ENCODE results near the gene HBS1L.
A peak's percentile ranks its signal among the peaks of the same experiment; 100 is the strongest.
"Not testable (repeated sequence)": the region's sequence is repeated elsewhere in the genome, so short reads cannot be mapped to it uniquely, and the experiment has no call there.

Gene HBS1L

DNA sequence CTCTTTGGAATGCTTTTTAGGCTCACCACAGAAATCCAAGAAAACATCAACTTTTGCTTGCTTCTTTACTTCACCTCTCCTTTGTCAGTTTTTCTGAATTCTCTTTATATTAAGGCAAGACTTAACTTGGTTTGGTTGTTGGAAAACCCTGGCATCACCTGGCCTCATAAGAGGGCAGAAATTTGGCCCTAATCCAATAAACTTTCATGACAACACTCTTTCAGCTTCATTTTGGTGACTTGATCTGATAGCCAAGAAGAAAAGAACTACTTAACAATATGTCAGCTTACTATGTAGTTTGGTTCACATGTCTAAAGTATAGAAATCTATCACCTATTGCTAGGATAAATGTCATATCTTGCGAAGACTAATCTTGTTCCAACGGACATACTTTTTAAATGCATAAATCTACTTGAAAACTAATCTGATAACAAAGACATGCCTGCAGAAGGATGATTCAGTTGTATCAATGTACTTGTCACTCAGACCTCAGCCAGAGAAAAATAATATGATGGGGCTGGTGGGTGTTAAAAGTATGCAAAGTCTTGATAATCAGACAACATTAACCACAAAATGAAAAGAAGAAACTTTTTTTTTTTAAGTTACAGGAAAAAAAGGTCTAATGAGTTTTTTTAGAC lies 19.3 kb upstream of the HBS1L start:
- DNase-seq: no peak

DNA sequence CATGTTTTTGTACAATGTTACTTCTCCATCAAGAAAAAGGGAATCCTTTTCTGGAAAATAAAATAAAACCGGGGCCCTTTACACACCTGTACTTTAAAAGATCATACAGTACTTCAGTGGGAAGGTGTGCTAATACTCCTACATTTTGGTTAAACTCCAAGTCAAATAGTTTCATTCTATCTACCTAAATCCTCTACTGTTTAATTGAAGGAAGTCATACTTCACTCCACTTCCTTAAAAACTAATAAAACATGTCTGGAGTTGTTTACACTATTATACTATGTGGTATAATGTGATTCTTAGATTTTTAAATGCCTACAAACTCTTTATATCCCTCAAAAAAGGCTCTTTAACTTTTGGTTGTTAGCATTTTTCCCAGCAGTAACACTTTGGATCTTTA lies 18.6 kb upstream of the HBS1L start:
- DNase-seq: no peak

DNA sequence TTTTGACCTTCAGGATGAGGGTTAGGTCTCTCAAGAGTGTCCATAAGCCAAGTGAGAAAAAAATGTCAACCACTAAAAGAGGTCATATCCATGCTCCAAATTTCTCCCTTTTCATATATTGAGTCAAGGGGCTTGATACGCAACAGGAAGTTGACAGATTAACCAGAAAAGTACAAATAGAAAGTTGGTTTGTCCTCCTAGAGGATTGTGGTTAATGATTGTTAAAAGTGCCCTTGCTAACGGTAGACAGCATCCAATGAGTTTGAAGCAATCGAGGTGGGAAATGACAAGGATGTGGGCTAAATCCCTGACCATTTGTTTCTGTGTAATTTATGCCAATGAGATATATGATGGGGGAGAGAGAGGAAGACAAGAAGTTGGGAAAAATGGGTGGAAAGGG lies 18.1 kb upstream of the HBS1L start:
- DNase-seq: no peak

DNA sequence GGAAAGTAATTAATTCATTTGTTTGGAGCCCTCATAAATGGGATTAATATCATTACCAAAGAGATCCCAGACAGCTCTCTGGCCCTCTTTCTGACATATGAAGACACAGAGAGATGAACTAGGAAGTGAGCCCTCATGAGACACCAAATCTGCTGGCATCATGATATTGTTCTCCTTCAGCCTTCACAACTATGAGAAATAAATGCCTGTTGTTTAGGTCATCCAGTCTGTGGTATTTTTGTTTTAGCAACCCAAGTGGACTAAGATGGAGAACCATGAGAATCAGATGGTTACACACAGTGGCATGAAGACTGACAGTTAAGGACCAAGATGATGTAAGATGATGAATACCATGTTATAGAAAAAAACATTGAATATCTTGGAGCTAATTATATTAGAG lies 16.9 kb upstream of the HBS1L start:
- DNase-seq: no peak

DNA sequence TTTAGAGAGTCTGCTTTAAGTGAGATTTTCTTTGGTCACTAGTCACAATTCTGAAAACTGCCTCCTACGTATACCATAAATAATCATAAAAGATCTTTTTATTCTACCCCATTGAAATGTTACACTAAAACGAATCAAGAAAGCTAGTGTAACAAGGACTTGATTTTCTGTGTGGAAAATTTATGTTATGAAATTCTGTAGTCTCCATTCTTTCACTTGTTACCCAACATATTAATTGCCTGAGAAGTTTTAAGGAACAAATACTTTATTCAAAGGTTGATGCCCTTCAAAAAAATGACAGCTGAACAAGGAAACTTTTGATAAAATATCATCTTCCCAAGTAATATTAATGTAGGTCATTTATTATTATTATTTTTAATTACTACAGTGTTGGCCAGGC lies 13.3 kb upstream of the HBS1L start:
- DNase-seq: no peak

DNA sequence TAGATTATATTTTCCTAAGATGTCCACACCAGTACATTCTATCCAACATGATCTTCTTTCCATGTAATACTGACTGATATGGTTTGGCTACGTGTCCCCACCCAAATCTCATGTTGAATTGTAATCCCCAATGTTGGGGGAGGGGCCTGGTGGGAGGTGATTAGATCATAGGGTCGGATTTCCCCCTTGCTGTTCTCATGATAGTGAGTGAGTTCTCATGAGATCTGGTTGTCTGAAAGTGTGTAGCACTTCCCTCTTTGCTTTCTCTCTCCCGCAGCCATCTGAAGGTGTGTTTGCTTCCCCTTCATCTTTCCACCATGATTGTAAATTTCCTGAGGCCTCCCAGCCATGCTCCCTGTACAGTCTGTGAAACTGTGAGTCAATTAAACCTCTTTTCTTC lies 12.2 kb upstream of the HBS1L start:
- peak; percentile 14 to 47 for DNase-seq

DNA sequence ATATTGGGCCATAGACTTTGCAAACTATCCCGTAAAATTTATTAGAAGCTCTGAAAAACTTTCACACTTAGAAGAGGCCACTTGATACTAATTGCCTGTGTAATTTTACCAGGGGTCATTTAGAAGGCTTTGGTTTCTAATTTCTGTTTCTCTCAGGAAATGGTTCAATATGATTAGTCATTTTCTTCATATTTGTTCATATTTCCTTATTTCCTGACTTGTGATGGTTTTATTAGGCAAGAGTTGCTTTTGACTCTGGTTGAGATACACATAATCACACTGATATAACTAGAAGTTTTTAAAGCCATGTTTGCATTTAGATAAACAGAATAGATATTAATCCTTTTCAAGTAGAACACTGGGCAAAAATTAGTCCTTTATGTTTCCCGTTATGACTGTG lies 11.8 kb upstream of the HBS1L start:
- DNase-seq: no peak

DNA sequence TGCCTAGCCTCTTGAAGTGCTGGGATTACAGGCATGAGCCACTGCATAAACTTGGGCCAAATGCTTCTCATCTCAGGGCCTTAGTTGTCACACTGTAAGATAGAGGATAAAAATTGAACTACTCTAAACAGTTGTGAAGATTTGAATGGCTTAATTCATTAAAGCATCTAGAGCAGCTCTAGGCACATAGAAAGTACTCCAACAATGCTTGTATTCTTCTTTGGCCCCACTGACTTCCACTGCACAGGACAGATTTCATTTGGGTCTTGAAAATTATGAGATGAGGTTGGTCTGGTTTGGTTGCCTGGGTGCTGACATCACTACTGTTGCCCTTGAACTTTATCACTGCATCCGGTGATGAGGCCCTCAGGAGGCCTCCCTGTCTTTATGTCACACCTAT lies 10.0 kb upstream of the HBS1L start:
- DNase-seq: no peak

DNA sequence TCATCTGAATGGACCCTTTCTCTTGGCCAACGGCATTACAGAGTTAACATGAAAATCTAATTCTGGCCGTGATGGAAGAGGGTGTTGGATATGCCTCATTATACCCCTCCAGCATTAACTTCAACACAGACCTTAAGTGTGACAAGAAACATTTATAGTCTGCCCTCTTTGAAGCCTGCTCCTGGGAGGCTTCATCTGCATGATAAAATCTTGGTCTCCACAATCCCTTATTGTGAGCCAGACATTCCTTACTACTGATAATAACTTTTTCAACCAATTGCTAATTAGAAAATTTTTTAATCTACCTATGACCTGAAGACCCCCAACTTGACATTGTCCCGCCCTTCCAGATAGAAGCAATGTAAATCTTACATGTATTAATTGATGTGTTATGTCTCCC lies 9.3 kb upstream of the HBS1L start:
- no peak for DNase-seq

DNA sequence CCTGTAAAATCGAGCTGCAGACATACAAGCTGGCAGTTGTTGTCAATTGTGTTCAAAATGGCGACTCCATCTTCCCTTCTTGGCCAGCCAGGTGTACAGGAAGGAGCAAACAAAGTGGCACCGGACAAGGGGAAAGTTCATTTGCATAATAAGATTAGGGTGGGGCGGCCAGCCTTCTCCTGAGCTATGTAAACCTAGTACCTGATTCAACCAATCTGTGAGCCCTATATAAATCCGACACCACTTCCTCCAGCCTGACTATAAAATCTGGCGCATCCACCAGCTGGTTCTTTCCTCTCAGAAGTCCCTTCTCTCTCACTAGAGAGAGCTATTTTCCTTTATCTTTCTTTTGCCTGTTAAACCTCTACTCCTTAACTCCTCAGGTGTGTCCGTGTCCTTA lies 8.1 kb upstream of the HBS1L start:
- no peak for DNase-seq

DNA sequence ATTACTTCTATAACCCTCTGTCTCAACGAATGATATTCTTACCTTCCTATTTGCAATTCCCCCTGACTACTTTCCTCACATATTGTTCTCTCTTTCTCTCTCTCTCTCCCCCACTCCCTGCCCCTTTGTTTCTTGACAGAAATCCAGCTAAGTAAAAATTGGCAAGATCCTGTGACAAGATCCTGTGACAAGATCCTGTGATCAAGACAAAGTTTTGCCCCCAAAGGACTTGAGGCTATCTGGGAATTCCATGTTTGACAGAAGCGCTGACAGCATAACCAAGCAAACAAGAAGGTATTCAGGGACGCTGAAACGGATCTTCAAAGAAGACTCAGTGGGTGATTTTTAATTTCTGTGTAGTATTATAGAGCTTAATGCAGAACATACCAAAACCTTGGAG lies 5.5 kb upstream of the HBS1L start:
- DNase-seq: no peak

DNA sequence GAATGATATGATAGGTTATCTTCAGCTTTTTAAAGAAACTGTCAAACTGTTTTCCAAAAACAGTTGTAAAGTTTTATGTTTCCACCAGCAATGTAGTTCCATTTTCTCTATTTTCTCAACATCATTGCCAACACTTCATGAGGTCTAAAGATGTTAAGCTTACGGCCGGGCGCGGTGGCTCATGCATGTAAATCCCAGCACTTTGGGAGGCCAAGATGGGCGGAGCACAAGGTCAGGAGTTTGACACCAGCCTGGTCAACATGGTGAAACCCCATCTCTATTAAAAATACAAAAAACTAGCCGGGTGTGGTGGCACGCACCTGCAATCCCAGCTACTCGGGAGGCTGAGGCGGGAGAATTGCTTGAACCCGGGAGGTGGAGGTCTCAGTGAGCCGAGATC lies 3.7 kb upstream of the HBS1L start:
- not testable (repeated sequence) for DNase-seq

DNA sequence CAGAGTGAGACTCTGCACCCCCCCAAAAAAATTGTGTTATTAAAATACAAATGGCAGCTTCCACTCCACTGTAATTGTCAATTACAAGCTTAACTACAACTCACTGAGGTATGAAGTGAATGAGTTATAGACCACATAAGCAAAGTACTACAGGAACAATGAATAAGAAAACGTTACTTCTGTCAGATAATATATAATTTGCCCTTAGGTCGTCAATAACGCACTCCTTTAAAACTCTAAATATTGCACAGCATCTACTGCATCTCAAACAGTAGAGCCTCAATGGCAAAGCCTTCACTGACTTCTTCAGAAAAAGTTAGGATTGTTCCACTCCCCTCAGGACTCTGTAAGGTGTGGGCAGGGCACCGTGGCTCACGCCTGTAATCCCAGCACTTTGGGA lies 2.0 kb upstream of the HBS1L start:
- DNase-seq: no peak

DNA sequence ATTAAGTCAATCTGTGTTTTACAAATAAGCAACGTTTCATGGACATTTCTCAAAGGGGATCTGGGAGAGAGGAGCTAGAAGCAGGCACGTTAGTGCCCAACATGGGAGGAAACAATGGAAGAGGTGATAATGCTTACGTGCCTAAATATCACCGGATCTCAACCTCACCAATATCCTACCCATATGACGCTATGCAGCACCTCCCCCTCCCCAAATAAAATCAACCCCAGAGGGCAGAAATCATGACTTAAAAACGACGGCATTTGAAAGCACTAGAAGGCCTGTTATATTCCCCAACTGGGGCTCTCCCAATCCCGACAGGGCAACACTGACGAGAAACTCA lies 425 bp downstream of the HBS1L start:
- no peak for DNase-seq

DNA sequence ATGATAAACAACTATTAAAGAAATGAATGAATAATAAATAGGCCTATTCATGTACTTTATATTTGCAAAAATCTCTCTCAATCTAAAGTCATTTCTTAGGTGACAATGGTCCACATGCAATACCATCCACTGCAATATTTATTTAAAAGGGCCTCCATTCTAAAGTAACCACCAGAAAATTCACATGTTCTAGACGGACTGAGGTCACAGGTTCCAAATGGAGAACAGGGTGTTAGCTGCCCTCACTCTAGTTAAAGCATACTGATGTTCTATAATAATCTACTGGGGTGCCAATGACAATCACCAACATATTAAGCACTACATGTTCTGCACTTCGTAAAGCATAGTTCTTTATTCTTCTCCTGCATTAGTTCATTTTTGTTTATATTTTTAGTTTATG lies 1.2 kb downstream of the HBS1L start:
- DNase-seq: no peak

DNA sequence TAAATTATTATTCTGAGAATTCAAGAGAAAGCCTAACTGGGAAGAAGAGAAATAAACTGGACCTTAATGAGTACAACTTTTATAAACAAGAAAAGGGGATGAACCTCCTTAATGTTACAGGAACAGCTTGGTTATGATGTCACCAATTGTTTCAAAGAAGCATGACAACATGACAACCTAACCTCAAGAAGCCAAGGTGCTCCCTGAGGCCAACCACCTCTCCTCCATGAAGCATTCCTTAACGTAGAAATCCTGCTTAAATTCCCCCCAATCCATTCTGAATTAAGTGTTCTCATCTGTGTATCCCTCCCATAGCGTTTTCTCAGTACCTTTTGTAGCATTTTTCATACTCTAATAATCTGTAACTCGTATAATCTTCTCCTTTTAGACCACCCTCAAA lies 1.7 kb downstream of the HBS1L start:
- DNase-seq: no peak

DNA sequence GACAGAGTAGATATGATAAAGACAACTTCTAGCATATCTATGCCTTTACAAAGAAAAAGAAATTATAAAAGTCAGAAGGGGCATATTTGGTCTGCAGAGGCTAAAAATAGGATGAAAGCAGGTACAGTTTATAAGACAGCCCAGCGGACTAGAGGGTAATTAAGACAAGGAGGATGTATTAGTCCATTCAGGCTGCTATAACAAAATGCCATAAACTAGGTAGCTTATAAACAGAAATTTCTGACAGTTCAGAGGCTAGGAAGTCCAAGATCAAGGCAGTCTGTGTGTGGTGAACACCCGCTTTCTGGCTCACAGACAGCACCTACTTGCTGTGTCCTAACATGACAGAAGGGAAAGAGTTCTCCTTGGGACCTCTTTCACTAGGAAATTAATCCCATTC lies 5.7 kb downstream of the HBS1L start:
- DNase-seq: no peak

DNA sequence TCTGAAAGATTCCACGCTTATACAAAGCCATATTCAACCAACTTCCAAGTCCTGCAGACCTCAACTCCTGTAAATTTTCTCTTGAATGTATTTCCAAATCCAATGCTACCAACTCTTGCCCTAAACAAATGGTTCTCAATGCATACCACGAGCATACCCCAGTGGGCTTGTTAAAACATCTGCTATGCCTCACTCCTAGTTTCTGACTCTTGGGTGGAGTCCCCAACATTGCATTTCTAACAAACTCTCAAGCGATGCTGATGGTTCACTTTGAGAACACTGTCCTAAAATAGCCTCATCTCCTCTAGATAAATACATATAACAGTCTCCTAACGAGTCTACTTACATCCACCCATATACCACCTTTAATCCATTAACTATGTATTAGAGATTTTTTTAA lies 7.3 kb downstream of the HBS1L start:
- no peak for DNase-seq

DNA sequence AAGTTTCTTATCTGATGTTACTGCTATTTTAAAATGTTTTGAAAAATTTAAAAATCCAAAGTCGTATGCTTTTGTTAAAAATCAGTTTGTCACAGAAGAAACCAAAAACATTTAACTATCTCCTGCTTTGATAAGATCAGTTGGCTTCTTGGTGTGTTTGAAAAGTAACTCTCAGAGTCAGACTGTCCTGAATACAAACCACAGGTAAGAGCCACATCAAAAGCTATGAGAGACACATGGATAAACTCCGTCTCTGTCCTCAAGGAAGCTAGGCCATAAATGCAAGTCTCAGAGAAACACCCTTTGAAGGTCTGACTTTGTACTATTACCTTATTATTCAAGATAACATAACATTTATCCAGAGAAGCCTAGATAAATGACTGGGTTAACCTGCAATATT lies 7.7 kb downstream of the HBS1L start:
- no peak for DNase-seq

DNA sequence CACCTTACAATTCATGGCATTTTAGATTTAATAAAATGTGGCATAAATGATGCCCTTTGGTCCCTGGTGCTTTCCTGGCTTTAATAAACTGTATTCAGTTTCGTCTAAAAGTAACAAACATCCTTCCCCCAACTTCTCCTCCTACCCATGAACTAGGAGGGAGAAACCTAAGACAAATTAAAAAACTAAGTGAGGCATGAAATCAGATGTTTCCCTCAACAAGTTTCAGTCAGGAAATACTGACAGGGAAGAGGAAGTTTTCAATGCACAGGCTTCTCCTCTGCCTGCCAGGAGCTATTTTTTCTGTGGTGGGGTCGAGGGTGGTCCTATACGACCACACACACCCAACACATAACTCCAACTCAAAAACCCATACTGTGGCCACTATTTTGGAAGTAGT lies 10.0 kb downstream of the HBS1L start:
- DNase-seq: no peak

DNA sequence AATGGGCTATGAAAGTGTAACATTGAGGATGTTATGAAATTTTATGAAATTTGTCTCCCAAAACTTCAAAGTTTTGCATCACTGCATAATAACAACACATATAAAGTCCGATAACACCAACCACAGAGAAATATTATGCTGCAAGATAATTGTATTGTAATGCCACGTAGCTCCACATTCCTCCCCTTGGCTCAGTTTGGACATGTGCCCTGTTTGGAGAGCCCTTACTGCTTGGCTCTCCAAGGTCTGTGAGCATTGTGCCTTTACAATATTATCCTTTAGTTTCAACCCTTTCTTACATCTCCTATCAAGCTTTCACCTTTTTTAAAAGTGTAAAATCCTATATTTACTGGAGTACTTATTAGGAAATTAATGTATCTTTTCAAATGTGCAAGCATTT lies 10.8 kb downstream of the HBS1L start:
- DNase-seq: no peak

DNA sequence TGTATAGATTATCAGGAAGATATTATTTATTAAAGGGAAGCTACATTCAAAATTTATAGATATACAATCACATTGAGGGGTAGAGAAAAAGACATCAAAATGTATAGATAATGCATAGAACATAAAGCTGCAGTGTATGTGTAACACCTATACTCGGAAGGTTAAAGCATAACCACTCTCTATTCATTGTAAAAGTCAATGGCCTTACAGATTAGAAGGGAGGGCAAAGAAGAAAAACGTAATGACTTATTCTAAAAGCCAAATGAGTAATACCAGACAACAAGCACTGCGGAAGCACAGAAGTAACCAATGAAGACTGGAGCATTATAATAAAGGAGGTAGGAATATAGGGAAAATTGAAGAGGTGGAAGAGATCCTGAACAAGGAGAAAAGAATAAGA lies 11.3 kb downstream of the HBS1L start:
- DNase-seq: no peak

DNA sequence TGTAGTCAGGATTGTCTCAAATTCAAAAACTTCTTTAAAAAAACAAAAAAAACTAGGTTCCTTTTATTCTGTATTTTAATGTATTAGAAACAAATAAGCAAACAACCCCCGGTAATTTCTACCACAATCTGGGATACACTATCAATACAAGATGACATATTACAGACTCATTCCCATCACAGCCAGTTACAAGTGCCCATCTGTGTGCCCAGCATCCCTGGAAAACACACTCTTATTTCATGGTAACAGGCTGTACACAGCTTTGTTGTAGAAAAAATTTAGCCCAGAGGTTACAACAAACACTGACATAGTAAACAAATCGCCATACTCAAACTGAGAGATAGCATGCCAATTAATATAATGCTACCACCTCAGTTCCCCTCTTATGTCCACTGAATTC lies 16.3 kb downstream of the HBS1L start:
- no peak for DNase-seq

DNA sequence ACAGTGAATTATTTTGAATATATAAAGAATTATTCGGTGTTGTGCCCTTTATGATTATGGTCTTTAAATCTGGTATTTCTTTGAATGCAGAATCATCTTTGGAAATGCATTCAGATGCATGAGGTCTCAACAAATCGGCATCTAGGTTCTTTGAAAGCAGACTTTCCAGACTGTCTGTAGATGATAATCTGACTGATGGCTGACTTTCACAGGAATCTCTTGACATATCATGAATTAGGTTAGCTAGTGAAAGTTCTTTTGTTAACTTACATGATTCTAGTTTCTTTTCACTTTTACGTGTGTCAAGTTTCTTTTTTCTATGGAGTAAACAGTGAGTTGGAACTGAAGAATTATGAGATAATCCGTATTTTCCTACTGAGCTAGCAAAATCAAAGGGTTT lies 17.1 kb downstream of the HBS1L start:
- DNase-seq: no peak

DNA sequence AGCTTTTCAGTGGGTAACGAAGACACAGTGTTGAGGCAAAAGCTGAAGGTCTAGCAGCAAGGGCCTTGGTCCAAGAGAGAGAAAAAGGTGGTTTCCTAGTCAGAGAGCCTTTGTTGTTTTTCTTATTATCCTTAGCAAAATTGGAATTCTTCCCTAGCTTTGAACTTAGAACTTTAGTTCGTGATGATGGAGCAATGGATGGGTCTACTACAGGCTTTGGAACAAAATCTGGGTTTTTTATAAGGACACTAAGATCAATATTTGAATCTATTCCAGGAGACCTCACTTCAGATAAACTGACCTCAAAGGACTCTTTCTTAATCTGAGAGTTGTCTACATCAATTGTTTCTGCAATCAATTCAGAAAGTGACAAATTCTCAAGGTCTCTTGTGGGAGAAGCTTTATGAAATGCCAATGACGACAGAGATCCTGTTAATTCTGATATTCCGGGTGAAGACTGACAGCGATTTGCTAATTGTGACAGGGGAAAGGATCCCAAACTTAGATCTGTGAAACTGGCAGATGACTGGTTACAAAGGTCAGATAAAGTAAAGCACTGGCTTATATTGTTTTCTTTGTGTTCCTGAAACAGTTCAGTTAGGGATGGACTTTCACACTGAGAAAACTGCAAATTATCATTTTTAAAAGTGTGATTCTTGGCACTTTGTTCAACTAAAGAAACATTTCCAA lies 17.7 kb downstream of the HBS1L start:
- no peak for DNase-seq

DNA sequence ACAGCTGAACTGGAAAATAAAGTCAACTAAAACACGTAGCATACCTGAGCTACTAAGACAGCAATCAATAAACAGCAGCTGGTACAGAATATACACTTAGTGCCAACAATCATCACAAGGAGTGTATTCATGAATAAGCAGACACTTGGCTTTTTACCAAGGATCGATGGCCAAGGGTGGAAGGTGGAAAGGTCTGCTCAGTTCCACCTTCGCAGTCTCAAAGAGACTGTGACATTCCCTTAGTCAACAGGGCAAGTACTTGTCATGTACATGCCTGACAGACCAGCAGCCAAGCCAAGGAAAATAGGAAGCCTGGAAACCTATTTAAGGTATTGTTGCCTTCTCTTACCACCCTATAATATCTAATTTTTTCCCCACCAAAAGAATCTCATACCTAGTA lies 21.4 kb downstream of the HBS1L start:
- DNase-seq: no peak
